ENCODE measurements around the gene TMEM116.
"Not testable (repeated sequence)": the region's sequence is repeated elsewhere in the genome, so short reads cannot be mapped to it uniquely, and the experiment has no call there.

TMEM116 gene

GRCh38 chr12:112000820-112001219, 12.1 kb downstream of the TMEM116 start:
- DNase-seq (ENCODE audit: extremely low spot score), result no peak
- ChIA-PET CTCF (no interaction called here), POLR2A (interaction anchor here (1.7 kb wide), 1 partner anchor 13 kb away, joined by 7 read pairs; the partner anchor contains the start of gene ERP29)
- TF ChIP-seq SUZ12 (IDR thresholded peaks at IDR 0.05), result no peak
- TF ChIP-seq SP1 (IDR thresholded peaks at IDR 0.05), result no peak
- no peak for TF ChIP-seq FOXK2 (IDR thresholded peaks at IDR 0.05)
- TF ChIP-seq ELF4 (IDR thresholded peaks at IDR 0.05), result no peak
- TF ChIP-seq FOXA1 (IDR thresholded peaks at IDR 0.05), result no peak
- no peak for TF ChIP-seq L3MBTL2 (conservative IDR thresholded peaks at IDR 0.05)
- no peak for TF ChIP-seq BHLHE40 (IDR thresholded peaks at IDR 0.05; ENCODE audit: borderline replicate concordance)
- TF ChIP-seq LEF1 (IDR thresholded peaks at IDR 0.05; ENCODE audit: borderline replicate concordance), result no peak
- no peak for TF ChIP-seq ZNF384 (IDR thresholded peaks at IDR 0.05)
- TF ChIP-seq CTBP1 (IDR thresholded peaks at IDR 0.05; ENCODE audit: borderline replicate concordance), result no peak
- TF ChIP-seq HDGF (IDR thresholded peaks at IDR 0.05; ENCODE audit: borderline replicate concordance), result no peak
- no peak for TF ChIP-seq PKNOX1 (IDR thresholded peaks at IDR 0.05)
- TF ChIP-seq ARNT (IDR thresholded peaks at IDR 0.05), result no peak
- TF ChIP-seq FOXM1 (IDR thresholded peaks at IDR 0.05; ENCODE audit: borderline replicate concordance), result no peak
- no peak for TF ChIP-seq TARDBP (IDR thresholded peaks at IDR 0.05)
- TF ChIP-seq NFRKB (IDR thresholded peaks at IDR 0.05), result no peak

- CTCF ChIA-PET; DNase-seq (ENCODE audit: extremely low spot score); POLR2A ChIA-PET: not testable (repeated sequence)
These were observed 13.8 kb downstream of the TMEM116 start for GRCh38 chr12:111999129-111999528.

GRCh38 chr12:111998015-111998414, 14.9 kb downstream of the TMEM116 start:
- ChIA-PET CTCF (no interaction called here), POLR2A (interaction anchor here (0.9 kb wide), 1 partner anchor 15 kb away, joined by 4 read pairs; the partner anchor contains the start of genes ERP29 and TMEM116)
- no peak for DNase-seq (ENCODE audit: extremely low spot score)
- TF ChIP-seq HDGF (IDR thresholded peaks at IDR 0.05; ENCODE audit: borderline replicate concordance) (no peak), CTBP1 (IDR thresholded peaks at IDR 0.05; ENCODE audit: borderline replicate concordance) (no peak), LEF1 (IDR thresholded peaks at IDR 0.05; ENCODE audit: borderline replicate concordance) (no peak), FOXA1 (IDR thresholded peaks at IDR 0.05) (no peak), L3MBTL2 (conservative IDR thresholded peaks at IDR 0.05) (no peak)

- DNase-seq (ENCODE audit: extremely low spot score), result no peak
- no peak for TF ChIP-seq L3MBTL2 (conservative IDR thresholded peaks at IDR 0.05)
- ChIA-PET POLR2A (interaction anchor here (0.9 kb wide), 1 partner anchor 16 kb away, joined by 4 read pairs; the partner anchor contains the start of genes ERP29 and TMEM116), CTCF (no interaction called here)
These were observed 15.7 kb downstream of the TMEM116 start for GRCh38 chr12:111997300-111997699.

GRCh38 chr12:111995782-111996480, 17.0 kb downstream of the TMEM116 start:
- TF ChIP-seq NFRKB (IDR thresholded peaks at IDR 0.05) (no peak), CTBP1 (IDR thresholded peaks at IDR 0.05; ENCODE audit: borderline replicate concordance) (no peak), BHLHE40 (IDR thresholded peaks at IDR 0.05; ENCODE audit: borderline replicate concordance) (no peak), SP1 (IDR thresholded peaks at IDR 0.05) (no peak), ZNF384 (IDR thresholded peaks at IDR 0.05) (no peak), FOXM1 (IDR thresholded peaks at IDR 0.05; ENCODE audit: borderline replicate concordance) (no peak), L3MBTL2 (conservative IDR thresholded peaks at IDR 0.05) (no peak), HDGF (IDR thresholded peaks at IDR 0.05; ENCODE audit: borderline replicate concordance) (no peak), FOXA1 (IDR thresholded peaks at IDR 0.05) (no peak), ELF4 (IDR thresholded peaks at IDR 0.05) (no peak), PKNOX1 (IDR thresholded peaks at IDR 0.05) (no peak), LEF1 (IDR thresholded peaks at IDR 0.05; ENCODE audit: borderline replicate concordance) (no peak), SUZ12 (IDR thresholded peaks at IDR 0.05) (no peak), FOXK2 (IDR thresholded peaks at IDR 0.05) (no peak), ARNT (IDR thresholded peaks at IDR 0.05) (no peak), TARDBP (IDR thresholded peaks at IDR 0.05) (no peak)
- CTCF ChIA-PET, result no interaction called here
- no peak for DNase-seq (ENCODE audit: extremely low spot score)
- POLR2A ChIA-PET, result interaction anchor here (0.7 kb wide), 1 partner anchor 16 kb away, joined by 3 read pairs; no protein-coding TSS in a partner anchor

- POLR2A ChIA-PET; DNase-seq (ENCODE audit: extremely low spot score); CTCF ChIA-PET: not testable (repeated sequence)
These were observed 18.5 kb downstream of the TMEM116 start for GRCh38 chr12:111994211-111995111.
